H54 (cell line): ENCODE results near the gene AKR1D1.
"Not testable (repeated sequence)": the region's sequence is repeated elsewhere in the genome, so short reads cannot be mapped to it uniquely, and the experiment has no call there.

Experiments
- DNase-seq: peaks from one replicate; pipeline ENCODE4 v3.0.0; 2011; ENCODE audit warnings: low spot score, mixed read lengths; ENCODE audit not compliant: insufficient read length
- FAIRE-seq: peaks from 3 replicates; lab custom pipeline; 2011; peaks lifted over from hg19 to GRCh38; lab: Jason Lieb, UNC
- POLR2A ChIP-seq: IDR thresholded peaks from 2 replicates; pipeline ENCODE4 v1.6.1; 2011; ENCODE audit warnings: low read depth, mild to moderate bottlenecking, low read length

The AKR1D1 gene

GRCh38 chr7:138076196-138076595, at the start of gene AKR1D1:
TSS of gene AKR1D1 (plus strand) at chr7:138076459. CDS start at chr7:138076519, 60 bp downstream.
- DNase-seq (no peak), FAIRE-seq (no peak)
- TF ChIP-seq POLR2A: no peak

- FAIRE-seq (no peak), DNase-seq (no peak)
- TF ChIP-seq POLR2A: no peak
Measured at GRCh38 chr7:138027100-138027499, 49.2 kb upstream of the AKR1D1 start.

GRCh38 chr7:138029126-138029525, 47.1 kb upstream of the AKR1D1 start:
- FAIRE-seq: no peak
- no peak for TF ChIP-seq POLR2A
- DNase-seq: no peak

- no peak for TF ChIP-seq POLR2A
- DNase-seq (no peak), FAIRE-seq (no peak)
Measured at GRCh38 chr7:138029941-138030340, 46.3 kb upstream of the AKR1D1 start.

GRCh38 chr7:138030679-138031351, 45.4 kb upstream of the AKR1D1 start:
- no peak for TF ChIP-seq POLR2A
- DNase-seq: no peak
- FAIRE-seq: no peak

GRCh38 chr7:138032186-138032585, 44.1 kb upstream of the AKR1D1 start:
- TF ChIP-seq POLR2A: no peak
- FAIRE-seq (no peak), DNase-seq (no peak)

GRCh38 chr7:138032770-138033169, 43.5 kb upstream of the AKR1D1 start:
- TF ChIP-seq POLR2A: no peak
- FAIRE-seq (no peak), DNase-seq (no peak)

GRCh38 chr7:138033241-138033640, 43.0 kb upstream of the AKR1D1 start:
- FAIRE-seq (no peak), DNase-seq (no peak)
- no peak for TF ChIP-seq POLR2A

- FAIRE-seq (no peak), DNase-seq (no peak)
- TF ChIP-seq POLR2A: no peak
Measured at GRCh38 chr7:138036135-138036534, 40.1 kb upstream of the AKR1D1 start.

GRCh38 chr7:138040063-138040462, 36.2 kb upstream of the AKR1D1 start:
- not testable (repeated sequence) for DNase-seq, FAIRE-seq

GRCh38 chr7:138044897-138045296, 31.4 kb upstream of the AKR1D1 start:
- DNase-seq: no peak
- FAIRE-seq: no peak
- no peak for TF ChIP-seq POLR2A

GRCh38 chr7:138047907-138048306, 28.4 kb upstream of the AKR1D1 start:
- no peak for DNase-seq
- FAIRE-seq: no peak
- no peak for TF ChIP-seq POLR2A

- no peak for FAIRE-seq
- no peak for DNase-seq
- TF ChIP-seq POLR2A: no peak
Measured at GRCh38 chr7:138049505-138050116, 26.6 kb upstream of the AKR1D1 start.

- FAIRE-seq, DNase-seq: not testable (repeated sequence)
Measured at GRCh38 chr7:138051712-138052247, 24.5 kb upstream of the AKR1D1 start.

- no peak for FAIRE-seq
- DNase-seq: no peak
- no peak for TF ChIP-seq POLR2A
Measured at GRCh38 chr7:138052696-138053095, 23.6 kb upstream of the AKR1D1 start.

- DNase-seq, FAIRE-seq: not testable (repeated sequence)
Measured at GRCh38 chr7:138055698-138056097, 20.6 kb upstream of the AKR1D1 start.
